ENCODE results near the gene NEDD9.

- TF ChIP-seq CTCF (IDR thresholded peaks at IDR 0.05; ENCODE audit: insufficient read depth, low read length, poor library complexity, severe bottlenecking) (no peak), EZH2phosphoT487 (conservative IDR thresholded peaks at IDR 0.05; ENCODE audit: low read length) (no peak)
Measured at GRCh38 chr6:11227698-11228097, 4.8 kb downstream of the NEDD9 start.

Data from SU-DHL-6 (cell line).